B cell (primary cell): ENCODE data around the gene ATRNL1. TPM values are rescaled to one million over a fixed set of nuclear protein-coding genes. Genes with fewer than 3 reads are reported as not detected.

Experiments used
- ATAC-seq: fragments of 200-7000 bp; cut with Tn5 transposase; one replicate; pipeline ENCODE4 v1.10.0; 2021; ENCODE audit warnings: low read depth, mild to moderate bottlenecking, moderate number of reproducible peaks, moderate library complexity
- CTCF ChIA-PET: fragments of 350-600 bp; sonication (Branson Sonifier 250); formaldehyde crosslinking; loops from one replicate; lab custom pipeline; 2021; ENCODE audit warnings: antibody characterized with exemption, inconsistent platforms; lab: Charles Lee
- POLR2A ChIA-PET: fragments of 350-600 bp; sonication (Branson Sonifier 250); formaldehyde crosslinking; loops from one replicate; lab custom pipeline; 2021; ENCODE audit warnings: antibody characterized with exemption; lab: Charles Lee
- DNase-seq: peaks from one replicate; pipeline ENCODE4 v3.0.0; 2013
- H2AFZ ChIP-seq: 2 replicates; pipeline ENCODE4 v1.6.1; 2012; ENCODE audit warnings: mild to moderate bottlenecking, low read depth, low read length; ENCODE audit not compliant: insufficient read depth, poor library complexity, severe bottlenecking
- H3K27ac ChIP-seq, 2 donors: 1 replicate in 1 of 2; 2 replicates in 1 of 2; pipeline ENCODE4 v1.5.1; 2012 to 2013; ENCODE audit warnings: low read length in 2 of 2, mild to moderate bottlenecking in 2 of 2, moderate library complexity in 1 of 2
- H3K27me3 ChIP-seq, 4 experiments: fragments of 200-600 bp in 1 of 4; sonication (generic) in 1 of 4; replicated peaks in 1 of 4; 1 replicate in 2 of 4; 2 replicates in 2 of 4; pipeline versions ENCODE4 v1.6.1 to v1.7.0; 2013 to 2016; ENCODE audit warnings: low read length in 3 of 4, mild to moderate bottlenecking in 2 of 4, mixed read lengths in 1 of 4, moderate library complexity in 1 of 4; ENCODE audit not compliant: insufficient read depth in 4 of 4, control insufficient read depth in 3 of 4; ENCODE audit errors: control extremely low read depth in 1 of 4
- H3K36me3 ChIP-seq, 2 experiments: replicated peaks in 1 of 2; 1 replicate in 1 of 2; 2 replicates in 1 of 2; pipeline versions ENCODE4 v1.6.1 to v1.7.1; 2013; ENCODE audit warnings: low read length in 1 of 2; ENCODE audit not compliant: insufficient read depth in 2 of 2, control insufficient read depth in 1 of 2; ENCODE audit errors: control extremely low read depth in 1 of 2, extremely low read depth in 1 of 2
- H3K4me1 ChIP-seq, 2 donors: fragments of 200-600 bp in 1 of 2; sonication (generic) in 1 of 2; 1 replicate in 1 of 2; 2 replicates in 1 of 2; pipeline versions ENCODE4 v1.5.1 to v1.6.1; 2013 to 2017; ENCODE audit warnings: low read length in 2 of 2; ENCODE audit not compliant: control insufficient read depth in 2 of 2, insufficient read depth in 2 of 2
- H3K4me2 ChIP-seq: replicated peaks from 2 replicates; pipeline ENCODE3; 2012; ENCODE audit warnings: mild to moderate bottlenecking, low read depth, low read length; ENCODE audit not compliant: poor library complexity, severe bottlenecking
- H3K4me3 ChIP-seq, 5 experiments: fragments of 200-600 bp in 1 of 5; sonication (generic) in 1 of 5; 1 replicate in 3 of 5; 2 replicates in 2 of 5; pipeline versions ENCODE4 v1.5.1 to v1.7.0; 2011 to 2016; ENCODE audit warnings: low read length in 4 of 5, mild to moderate bottlenecking in 4 of 5, low read depth in 2 of 5, control low read depth in 1 of 5, moderate library complexity in 1 of 5; ENCODE audit not compliant: insufficient read depth in 1 of 5; ENCODE audit errors: control extremely low read depth in 1 of 5, extremely low read depth in 1 of 5
- H3K79me2 ChIP-seq: fragments of 200-600 bp; sonication (generic); one replicate; pipeline ENCODE4 v1.6.0; 2016; ENCODE audit warnings: low read length; ENCODE audit not compliant: control insufficient read depth, insufficient read depth
- H3K9ac ChIP-seq: fragments of 200-600 bp; sonication (generic); 2 replicates; pipeline ENCODE4 v1.6.1; 2017; ENCODE audit warnings: mild to moderate bottlenecking, low read length, moderate library complexity
- H3K9me3 ChIP-seq, 3 donors: one replicate each; pipeline versions ENCODE4 v1.6.1 to v1.7.1; 2013; ENCODE audit warnings: low read length in 2 of 3; ENCODE audit not compliant: control insufficient read depth in 2 of 3, insufficient read depth in 1 of 3; ENCODE audit errors: control extremely low read depth in 1 of 3
- H4K20me1 ChIP-seq: 2 replicates; pipeline ENCODE4 v1.6.0; 2012; ENCODE audit warnings: mild to moderate bottlenecking, low read length; ENCODE audit not compliant: insufficient read depth, control insufficient read depth, poor library complexity, severe bottlenecking
- H3K27ac Mint-ChIP-seq: one replicate; pipeline ENCODE4 v1.8.0; 2021; ENCODE audit warnings: mixed read lengths
- H3K27me3 Mint-ChIP-seq: one replicate; pipeline ENCODE4 v1.8.0; 2021; ENCODE audit warnings: mixed read lengths
- H3K4me1 Mint-ChIP-seq: one replicate; pipeline ENCODE4 v1.8.0; 2021; ENCODE audit warnings: mixed read lengths
- H3K4me3 Mint-ChIP-seq: one replicate; pipeline ENCODE4 v1.8.0; 2021; ENCODE audit warnings: mixed read lengths
- H3K9me3 Mint-ChIP-seq: one replicate; pipeline ENCODE4 v1.8.0; 2022; ENCODE audit warnings: mixed read lengths; ENCODE audit not compliant: insufficient read depth
- EZH2 ChIP-seq: IDR thresholded peaks from 2 replicates; pipeline ENCODE4 v1.6.1; 2012; ENCODE audit warnings: borderline replicate concordance, low read depth, mild to moderate bottlenecking, moderate library complexity, low read length; ENCODE audit not compliant: insufficient read depth, poor library complexity, severe bottlenecking
- WGBS: methylation state at CpG from one replicate; pipeline ENCODE4 v1.1.5; 2013; ENCODE audit warnings: missing lambda C conversion rate; ENCODE audit not compliant: insufficient coverage; 5-methylcytosine and 5-hydroxymethylcytosine counted together
- intact Hi-C: fragments of 100-400 bp; cut with micrococcal nuclease; formaldehyde crosslinking; loops from one replicate; pipeline ENCODE4 v1.10.0; 2022
- polyA plus RNA-seq: library from polyadenylated mRNA; depleted of rRNA; stranded (reverse); fragments of >200 nt; gene quantifications from 2 replicates; pipeline ENCODE4 v1.2.3, GENCODE V29; 2012
- total RNA-seq, 2 donors: library from RNA; stranded (reverse); fragments of 120-200 nt in 1 of 2; gene quantifications; 1 replicate in 1 of 2; 2 replicates in 1 of 2; pipeline versions ENCODE4 v1.2.3 to v1.2.4, GENCODE V29; 2013 to 2022
- TF ChIP-seq, protein P1 (sequence below): fragments of 200-600 bp; IDR thresholded peaks from one replicate; pipeline ENCODE4 v1.8.0; 2022; ENCODE audit warnings: antibody characterized with exemption, mild to moderate bottlenecking

The ATRNL1 gene
- total and polyA plus RNA-seq, 2 donors (not counting 1 experiment from before 2014, with no cell fraction given): 0.24 to 2.2 TPM

DNA sequence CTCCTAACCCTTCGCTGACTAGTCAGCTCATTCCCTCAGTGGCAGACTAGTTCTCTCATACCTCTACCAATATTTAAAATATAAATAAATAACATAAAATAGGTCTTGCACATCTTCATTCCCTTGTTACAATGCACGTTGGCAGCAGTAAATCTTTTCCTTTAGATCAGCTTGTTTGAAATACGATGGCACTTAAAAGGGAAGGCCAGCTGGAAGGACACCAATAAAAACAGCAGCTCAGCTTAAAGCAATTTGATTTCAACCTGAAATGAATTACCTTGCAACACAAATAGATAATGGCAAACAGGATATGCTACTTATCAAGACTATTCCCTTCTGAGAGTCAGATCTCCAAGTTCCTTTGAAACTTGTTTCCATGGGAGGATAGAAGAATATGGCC is 858.1 kb downstream of the ATRNL1 start:
- no peak for TF ChIP-seq EZH2
- TF ChIP-seq, protein P1, sequence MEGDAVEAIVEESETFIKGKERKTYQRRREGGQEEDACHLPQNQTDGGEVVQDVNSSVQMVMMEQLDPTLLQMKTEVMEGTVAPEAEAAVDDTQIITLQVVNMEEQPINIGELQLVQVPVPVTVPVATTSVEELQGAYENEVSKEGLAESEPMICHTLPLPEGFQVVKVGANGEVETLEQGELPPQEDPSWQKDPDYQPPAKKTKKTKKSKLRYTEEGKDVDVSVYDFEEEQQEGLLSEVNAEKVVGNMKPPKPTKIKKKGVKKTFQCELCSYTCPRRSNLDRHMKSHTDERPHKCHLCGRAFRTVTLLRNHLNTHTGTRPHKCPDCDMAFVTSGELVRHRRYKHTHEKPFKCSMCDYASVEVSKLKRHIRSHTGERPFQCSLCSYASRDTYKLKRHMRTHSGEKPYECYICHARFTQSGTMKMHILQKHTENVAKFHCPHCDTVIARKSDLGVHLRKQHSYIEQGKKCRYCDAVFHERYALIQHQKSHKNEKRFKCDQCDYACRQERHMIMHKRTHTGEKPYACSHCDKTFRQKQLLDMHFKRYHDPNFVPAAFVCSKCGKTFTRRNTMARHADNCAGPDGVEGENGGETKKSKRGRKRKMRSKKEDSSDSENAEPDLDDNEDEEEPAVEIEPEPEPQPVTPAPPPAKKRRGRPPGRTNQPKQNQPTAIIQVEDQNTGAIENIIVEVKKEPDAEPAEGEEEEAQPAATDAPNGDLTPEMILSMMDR: no peak
- no peak overlapping the region for H2AFZ ChIP-seq
- Mint-ChIP-seq H3K9me3 (no peaks in the 10 kb centered on the region), H3K27me3 (no peaks in the 10 kb centered on the region), H3K27ac (no peak overlapping the region), H3K4me1 (no peaks in the 10 kb centered on the region), H3K4me3 (no peak overlapping the region)
- H3K27me3 ChIP-seq: no peaks in the 10 kb centered on the region
- no peak overlapping the region for H3K4me2 ChIP-seq
- no peaks in the 10 kb centered on the region for H3K4me1 ChIP-seq
- H3K79me2 ChIP-seq: no peaks in the 10 kb centered on the region
- H3K4me3 ChIP-seq: no peak overlapping the region
- 81% methylated on average over 2 of the region's 3 CpGs for WGBS
- H3K27ac ChIP-seq: no peak overlapping the region
- H4K20me1 ChIP-seq: no peaks in the 10 kb centered on the region
- no peak for ATAC-seq
- H3K9me3 ChIP-seq: no peaks in the 10 kb centered on the region
- DNase-seq: no peak
- no peaks in the 10 kb centered on the region for H3K36me3 ChIP-seq
- H3K9ac ChIP-seq: no peak overlapping the region
- intact Hi-C loops: no loop called here
- ChIA-PET POLR2A (no interaction called here), CTCF (no interaction called here)

DNA sequence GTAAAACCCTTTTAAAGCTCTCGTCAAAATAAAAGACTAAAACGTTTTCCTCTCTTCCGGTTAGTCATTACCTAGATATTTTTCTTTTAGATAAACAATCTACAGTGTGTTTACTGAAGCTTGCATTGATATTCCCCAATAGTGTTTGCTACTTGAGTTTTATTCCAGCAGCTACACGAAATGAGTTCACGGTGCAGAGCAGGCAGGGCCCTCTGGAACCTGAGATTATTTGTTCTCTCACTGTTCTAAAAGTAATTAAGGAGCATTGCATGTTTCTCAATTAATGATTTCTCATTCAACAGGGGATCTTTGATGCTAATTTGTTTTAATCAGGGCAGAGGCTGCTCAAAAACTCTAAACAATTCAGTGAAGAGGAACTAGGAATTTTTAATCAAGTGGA is 860.1 kb downstream of the ATRNL1 start:
- ChIA-PET CTCF (no interaction called here), POLR2A (no interaction called here)
- ATAC-seq: no peak
- TF ChIP-seq EZH2: no peak
- TF ChIP-seq, protein P1: no peak
- Histone ChIP-seq H3K36me3 (no peaks in the 10 kb centered on the region), H4K20me1 (no peaks in the 10 kb centered on the region), H3K9me3 (no peaks in the 10 kb centered on the region), H3K4me2 (no peak overlapping the region), H3K79me2 (no peaks in the 10 kb centered on the region), H3K27me3 (no peaks in the 10 kb centered on the region), H3K4me3 (no peak overlapping the region), H3K9ac (no peak overlapping the region), H2AFZ (no peak overlapping the region), H3K27ac (no peak overlapping the region), H3K4me1 (no peaks in the 10 kb centered on the region)
- no peaks in the 10 kb centered on the region for H3K9me3 Mint-ChIP-seq
- no peak for DNase-seq
- 93% methylated on average over 2 of the region's 5 CpGs for WGBS
- intact Hi-C loops: no loop called here
- H3K4me1 Mint-ChIP-seq: no peaks in the 10 kb centered on the region
- H3K27me3 Mint-ChIP-seq: no peaks in the 10 kb centered on the region
- H3K27ac Mint-ChIP-seq: no peak overlapping the region
- H3K4me3 Mint-ChIP-seq: no peak overlapping the region
